ENCODE results near the gene MALAT1. TPM values are rescaled to one million over a fixed set of nuclear protein-coding genes. Genes with fewer than 3 reads are reported as not detected.
A peak's percentile ranks its signal among the peaks of the same experiment; 100 is the strongest.

The MALAT1 gene
- total and polyA plus RNA-seq, 2 of the 13 experiments (the other 11 are each of a cell fraction or from before 2014, with no cell fraction given): 143 to 1,237 TPM

DNA sequence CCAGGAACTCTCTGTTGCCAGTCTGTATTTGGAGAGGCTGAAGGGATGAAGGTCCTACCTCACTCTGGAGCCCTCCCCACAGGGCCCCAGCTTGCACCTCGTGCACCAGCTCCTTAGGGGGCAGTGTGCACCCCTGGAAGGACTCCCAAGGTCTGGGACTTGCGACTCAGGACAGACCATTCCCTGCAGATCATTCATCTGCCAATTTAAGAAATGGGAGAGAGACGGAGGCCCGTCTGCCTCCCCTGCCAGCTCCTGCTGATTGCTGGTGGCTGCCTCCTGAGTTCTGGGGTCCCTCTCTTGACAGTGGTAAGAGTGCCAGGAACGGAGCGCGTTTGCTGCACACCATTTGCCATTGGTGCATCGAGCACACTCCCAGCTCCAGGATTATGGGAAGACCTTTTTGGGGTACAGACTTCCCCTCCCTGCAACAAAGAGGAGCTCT lies 27.4 kb upstream of the MALAT1 start (continued):
- TF ChIP-seq, protein P1, sequence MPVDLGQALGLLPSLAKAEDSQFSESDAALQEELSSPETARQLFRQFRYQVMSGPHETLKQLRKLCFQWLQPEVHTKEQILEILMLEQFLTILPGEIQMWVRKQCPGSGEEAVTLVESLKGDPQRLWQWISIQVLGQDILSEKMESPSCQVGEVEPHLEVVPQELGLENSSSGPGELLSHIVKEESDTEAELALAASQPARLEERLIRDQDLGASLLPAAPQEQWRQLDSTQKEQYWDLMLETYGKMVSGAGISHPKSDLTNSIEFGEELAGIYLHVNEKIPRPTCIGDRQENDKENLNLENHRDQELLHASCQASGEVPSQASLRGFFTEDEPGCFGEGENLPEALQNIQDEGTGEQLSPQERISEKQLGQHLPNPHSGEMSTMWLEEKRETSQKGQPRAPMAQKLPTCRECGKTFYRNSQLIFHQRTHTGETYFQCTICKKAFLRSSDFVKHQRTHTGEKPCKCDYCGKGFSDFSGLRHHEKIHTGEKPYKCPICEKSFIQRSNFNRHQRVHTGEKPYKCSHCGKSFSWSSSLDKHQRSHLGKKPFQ (CRISPR knock-in tag; IDR thresholded peaks at IDR 0.05; ENCODE audit: insufficient replicate concordance): no peak
- TF ChIP-seq SALL2 (CRISPR knock-in tag; IDR thresholded peaks at IDR 0.05): no peak
- TF ChIP-seq ZNF326 (CRISPR knock-in tag; IDR thresholded peaks at IDR 0.05; ENCODE audit: borderline replicate concordance): no peak
- TF ChIP-seq, protein P2, sequence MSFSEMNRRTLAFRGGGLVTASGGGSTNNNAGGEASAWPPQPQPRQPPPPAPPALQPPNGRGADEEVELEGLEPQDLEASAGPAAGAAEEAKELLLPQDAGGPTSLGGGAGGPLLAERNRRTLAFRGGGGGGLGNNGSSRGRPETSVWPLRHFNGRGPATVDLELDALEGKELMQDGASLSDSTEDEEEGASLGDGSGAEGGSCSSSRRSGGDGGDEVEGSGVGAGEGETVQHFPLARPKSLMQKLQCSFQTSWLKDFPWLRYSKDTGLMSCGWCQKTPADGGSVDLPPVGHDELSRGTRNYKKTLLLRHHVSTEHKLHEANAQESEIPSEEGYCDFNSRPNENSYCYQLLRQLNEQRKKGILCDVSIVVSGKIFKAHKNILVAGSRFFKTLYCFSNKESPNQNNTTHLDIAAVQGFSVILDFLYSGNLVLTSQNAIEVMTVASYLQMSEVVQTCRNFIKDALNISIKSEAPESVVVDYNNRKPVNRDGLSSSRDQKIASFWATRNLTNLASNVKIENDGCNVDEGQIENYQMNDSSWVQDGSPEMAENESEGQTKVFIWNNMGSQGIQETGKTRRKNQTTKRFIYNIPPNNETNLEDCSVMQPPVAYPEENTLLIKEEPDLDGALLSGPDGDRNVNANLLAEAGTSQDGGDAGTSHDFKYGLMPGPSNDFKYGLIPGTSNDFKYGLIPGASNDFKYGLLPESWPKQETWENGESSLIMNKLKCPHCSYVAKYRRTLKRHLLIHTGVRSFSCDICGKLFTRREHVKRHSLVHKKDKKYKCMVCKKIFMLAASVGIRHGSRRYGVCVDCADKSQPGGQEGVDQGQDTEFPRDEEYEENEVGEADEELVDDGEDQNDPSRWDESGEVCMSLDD (CRISPR knock-in tag; IDR thresholded peaks at IDR 0.05; ENCODE audit: borderline replicate concordance): peak; percentile 35; the same call in 1 of the 2 replicates
- TF ChIP-seq MYC (CRISPR knock-in tag; IDR thresholded peaks at IDR 0.05; ENCODE audit: borderline replicate concordance): peak; percentile 47; the same call in 1 of the 2 replicates
- 0 out of 2 replicates have a peak, but pooled peaks have one; percentile 60 for TF ChIP-seq ZSCAN21 (CRISPR knock-in tag; IDR thresholded peaks at IDR 0.05; ENCODE audit: borderline replicate concordance)
- no peak for TF ChIP-seq ZNF841 (CRISPR knock-in tag; IDR thresholded peaks at IDR 0.05; ENCODE audit: borderline replicate concordance)
- TF ChIP-seq, protein P3, sequence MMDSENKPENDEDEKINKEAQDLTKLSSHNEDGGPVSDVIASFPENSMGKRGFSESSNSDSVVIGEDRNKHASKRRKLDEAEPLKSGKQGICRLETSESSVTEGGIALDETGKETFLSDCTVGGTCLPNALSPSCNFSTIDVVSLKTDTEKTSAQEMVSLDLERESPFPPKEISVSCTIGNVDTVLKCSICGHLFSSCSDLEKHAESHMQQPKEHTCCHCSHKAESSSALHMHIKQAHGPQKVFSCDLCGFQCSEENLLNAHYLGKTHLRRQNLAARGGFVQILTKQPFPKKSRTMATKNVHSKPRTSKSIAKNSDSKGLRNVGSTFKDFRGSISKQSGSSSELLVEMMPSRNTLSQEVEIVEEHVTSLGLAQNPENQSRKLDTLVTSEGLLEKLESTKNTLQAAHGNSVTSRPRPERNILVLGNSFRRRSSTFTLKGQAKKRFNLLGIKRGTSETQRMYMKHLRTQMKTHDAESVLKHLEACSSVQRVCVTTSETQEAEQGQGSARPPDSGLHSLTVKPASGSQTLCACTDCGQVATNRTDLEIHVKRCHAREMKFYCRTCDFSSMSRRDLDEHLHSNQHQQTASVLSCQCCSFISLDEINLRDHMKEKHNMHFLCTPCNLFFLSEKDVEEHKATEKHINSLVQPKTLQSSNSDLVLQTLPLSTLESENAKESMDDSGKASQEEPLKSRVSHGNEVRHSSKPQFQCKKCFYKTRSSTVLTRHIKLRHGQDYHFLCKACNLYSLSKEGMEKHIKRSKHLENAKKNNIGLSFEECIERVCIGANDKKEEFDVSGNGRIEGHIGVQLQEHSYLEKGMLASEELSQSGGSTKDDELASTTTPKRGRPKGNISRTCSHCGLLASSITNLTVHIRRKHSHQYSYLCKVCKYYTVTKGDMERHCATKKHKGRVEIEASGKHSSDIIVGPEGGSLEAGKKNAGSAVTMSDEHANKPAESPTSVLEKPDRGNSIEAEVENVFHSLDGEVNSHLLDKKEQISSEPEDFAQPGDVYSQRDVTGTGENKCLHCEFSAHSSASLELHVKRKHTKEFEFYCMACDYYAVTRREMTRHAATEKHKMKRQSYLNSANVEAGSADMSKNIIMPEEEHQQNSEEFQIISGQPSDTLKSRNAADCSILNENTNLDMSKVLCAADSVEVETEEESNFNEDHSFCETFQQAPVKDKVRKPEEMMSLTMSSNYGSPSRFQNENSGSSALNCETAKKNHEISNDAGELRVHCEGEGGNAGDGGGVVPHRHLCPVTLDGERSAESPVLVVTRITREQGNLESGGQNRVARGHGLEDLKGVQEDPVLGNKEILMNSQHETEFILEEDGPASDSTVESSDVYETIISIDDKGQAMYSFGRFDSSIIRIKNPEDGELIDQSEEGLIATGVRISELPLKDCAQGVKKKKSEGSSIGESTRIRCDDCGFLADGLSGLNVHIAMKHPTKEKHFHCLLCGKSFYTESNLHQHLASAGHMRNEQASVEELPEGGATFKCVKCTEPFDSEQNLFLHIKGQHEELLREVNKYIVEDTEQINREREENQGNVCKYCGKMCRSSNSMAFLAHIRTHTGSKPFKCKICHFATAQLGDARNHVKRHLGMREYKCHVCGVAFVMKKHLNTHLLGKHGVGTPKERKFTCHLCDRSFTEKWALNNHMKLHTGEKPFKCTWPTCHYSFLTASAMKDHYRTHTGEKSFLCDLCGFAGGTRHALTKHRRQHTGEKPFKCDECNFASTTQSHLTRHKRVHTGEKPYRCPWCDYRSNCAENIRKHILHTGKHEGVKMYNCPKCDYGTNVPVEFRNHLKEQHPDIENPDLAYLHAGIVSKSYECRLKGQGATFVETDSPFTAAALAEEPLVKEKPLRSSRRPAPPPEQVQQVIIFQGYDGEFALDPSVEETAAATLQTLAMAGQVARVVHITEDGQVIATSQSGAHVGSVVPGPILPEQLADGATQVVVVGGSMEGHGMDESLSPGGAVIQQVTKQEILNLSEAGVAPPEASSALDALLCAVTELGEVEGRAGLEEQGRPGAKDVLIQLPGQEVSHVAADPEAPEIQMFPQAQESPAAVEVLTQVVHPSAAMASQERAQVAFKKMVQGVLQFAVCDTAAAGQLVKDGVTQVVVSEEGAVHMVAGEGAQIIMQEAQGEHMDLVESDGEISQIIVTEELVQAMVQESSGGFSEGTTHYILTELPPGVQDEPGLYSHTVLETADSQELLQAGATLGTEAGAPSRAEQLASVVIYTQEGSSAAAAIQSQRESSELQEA (CRISPR knock-in tag; IDR thresholded peaks at IDR 0.05; ENCODE audit: not compliant biosample characterization): no peak
- TF ChIP-seq ZNF17 (CRISPR knock-in tag; IDR thresholded peaks at IDR 0.05): no peak
- no peak for TF ChIP-seq FOXP1 (IDR thresholded peaks at IDR 0.05)
- TF ChIP-seq FOXP1 (CRISPR knock-in tag; IDR thresholded peaks at IDR 0.05): no peak
- no peak for TF ChIP-seq ERF (CRISPR knock-in tag; IDR thresholded peaks at IDR 0.05)
- no peak for TF ChIP-seq PHB2 (IDR thresholded peaks at IDR 0.05; ENCODE audit: partially characterized antibody)
- TF ChIP-seq, protein P4, sequence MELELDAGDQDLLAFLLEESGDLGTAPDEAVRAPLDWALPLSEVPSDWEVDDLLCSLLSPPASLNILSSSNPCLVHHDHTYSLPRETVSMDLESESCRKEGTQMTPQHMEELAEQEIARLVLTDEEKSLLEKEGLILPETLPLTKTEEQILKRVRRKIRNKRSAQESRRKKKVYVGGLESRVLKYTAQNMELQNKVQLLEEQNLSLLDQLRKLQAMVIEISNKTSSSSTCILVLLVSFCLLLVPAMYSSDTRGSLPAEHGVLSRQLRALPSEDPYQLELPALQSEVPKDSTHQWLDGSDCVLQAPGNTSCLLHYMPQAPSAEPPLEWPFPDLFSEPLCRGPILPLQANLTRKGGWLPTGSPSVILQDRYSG (CRISPR knock-in tag; IDR thresholded peaks at IDR 0.05): no peak
- TF ChIP-seq, protein P5, sequence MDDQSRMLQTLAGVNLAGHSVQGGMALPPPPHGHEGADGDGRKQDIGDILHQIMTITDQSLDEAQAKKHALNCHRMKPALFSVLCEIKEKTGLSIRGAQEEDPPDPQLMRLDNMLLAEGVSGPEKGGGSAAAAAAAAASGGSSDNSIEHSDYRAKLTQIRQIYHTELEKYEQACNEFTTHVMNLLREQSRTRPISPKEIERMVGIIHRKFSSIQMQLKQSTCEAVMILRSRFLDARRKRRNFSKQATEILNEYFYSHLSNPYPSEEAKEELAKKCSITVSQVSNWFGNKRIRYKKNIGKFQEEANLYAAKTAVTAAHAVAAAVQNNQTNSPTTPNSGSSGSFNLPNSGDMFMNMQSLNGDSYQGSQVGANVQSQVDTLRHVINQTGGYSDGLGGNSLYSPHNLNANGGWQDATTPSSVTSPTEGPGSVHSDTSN (CRISPR knock-in tag; IDR thresholded peaks at IDR 0.05; ENCODE audit: borderline replicate concordance): no peak

All from HepG2 (cell line).